HG03460 (cell line): Measurements from ENCODE around the gene RNF208.
"Not testable (repeated sequence)": the region's sequence is repeated elsewhere in the genome, so short reads cannot be mapped to it uniquely, and the experiment has no call there.

ENCODE experiments used
- ATAC-seq: cut with Tn5 transposase; IDR thresholded peaks from one replicate; pipeline ENCODE4 v1.9.1; 2021; ENCODE audit not compliant: unreplicated experiment

The RNF208 gene

GRCh38 chr9:137240318-137240840 lies 18.3 kb upstream of the RNF208 start:
- peak; percentile 23 for ATAC-seq

DNA sequence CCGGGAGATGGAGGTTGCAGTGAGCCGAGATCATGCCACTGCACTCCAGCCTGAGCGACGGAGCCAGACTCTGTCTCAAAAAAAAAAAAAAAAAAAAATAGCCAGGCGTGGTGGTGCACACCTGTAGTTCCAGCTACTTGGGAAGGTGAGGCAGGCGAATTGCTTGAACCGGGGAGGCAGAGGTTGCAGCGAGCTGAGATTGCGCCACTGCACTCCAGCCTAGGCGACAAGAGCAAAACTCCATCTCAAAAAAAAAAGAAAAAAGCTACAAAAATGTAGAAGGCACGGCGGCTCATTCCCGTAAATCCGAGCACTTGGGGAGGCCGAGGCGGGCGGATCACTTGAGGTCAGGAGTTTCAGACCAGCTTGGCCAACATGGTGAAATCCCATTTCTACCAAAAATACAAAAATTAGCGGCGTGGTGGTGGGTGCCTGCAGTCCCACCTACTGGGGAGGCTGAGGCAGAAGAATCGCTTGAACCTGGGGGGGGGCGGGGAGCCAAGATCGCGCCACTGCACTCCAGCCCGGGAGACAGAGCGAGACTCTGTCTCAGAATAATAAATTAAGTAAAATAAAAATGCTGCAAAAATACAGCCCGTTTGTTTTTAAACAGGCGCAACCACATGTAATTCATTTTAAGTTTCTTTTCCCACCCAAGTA lies 17.6 kb upstream of the RNF208 start:
- not testable (repeated sequence) for ATAC-seq

DNA sequence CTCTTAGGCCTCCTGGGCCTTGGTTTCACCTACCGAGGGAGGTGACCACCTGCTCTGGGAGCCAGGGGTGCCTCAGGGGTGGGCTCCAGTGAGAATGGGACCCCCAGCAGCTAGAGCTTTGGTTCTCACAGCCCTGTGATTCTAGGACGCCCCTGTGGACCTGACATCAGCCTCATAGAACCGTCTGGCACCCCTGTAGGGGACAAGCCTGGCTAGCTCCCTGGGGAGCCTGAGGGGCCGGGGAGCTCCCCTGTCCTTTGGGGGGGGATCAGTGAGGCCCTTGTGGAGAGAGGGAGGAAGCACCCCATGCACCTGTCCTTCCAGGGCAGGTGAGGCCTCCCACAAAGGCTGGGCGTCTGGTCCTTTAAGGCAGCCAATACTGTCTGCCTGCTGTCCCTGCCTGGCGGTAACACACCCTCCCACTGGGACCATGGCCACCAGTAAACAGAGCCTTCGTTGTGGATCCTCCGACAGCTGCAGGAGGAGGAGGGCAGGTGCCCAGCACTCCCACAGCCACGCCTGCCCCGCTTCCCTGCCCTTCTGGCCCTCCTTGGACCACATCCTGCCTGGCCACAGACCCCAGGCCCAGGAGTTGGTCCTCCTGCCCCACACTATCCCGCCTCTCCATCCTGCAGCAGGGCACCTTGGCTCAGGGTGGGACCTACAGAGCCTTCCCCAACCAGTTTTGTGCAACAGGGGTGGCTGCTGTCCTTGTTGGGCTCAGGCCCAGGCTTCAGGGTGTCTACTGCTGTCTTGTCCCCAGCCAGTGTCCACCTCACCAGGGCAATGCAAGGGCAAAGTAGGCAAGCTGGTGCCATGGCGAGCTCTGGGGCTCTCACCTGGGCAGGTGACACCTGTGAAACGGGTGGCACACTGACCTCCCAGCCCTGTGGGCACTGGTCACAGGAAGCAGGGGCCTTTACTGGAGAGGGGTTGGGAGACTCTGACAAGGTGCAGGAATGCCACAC lies 16.0 kb upstream of the RNF208 start:
- no peak for ATAC-seq

- ATAC-seq: no peak
Observed at GRCh38 chr9:137236936-137237421, 14.9 kb upstream of the RNF208 start.

DNA sequence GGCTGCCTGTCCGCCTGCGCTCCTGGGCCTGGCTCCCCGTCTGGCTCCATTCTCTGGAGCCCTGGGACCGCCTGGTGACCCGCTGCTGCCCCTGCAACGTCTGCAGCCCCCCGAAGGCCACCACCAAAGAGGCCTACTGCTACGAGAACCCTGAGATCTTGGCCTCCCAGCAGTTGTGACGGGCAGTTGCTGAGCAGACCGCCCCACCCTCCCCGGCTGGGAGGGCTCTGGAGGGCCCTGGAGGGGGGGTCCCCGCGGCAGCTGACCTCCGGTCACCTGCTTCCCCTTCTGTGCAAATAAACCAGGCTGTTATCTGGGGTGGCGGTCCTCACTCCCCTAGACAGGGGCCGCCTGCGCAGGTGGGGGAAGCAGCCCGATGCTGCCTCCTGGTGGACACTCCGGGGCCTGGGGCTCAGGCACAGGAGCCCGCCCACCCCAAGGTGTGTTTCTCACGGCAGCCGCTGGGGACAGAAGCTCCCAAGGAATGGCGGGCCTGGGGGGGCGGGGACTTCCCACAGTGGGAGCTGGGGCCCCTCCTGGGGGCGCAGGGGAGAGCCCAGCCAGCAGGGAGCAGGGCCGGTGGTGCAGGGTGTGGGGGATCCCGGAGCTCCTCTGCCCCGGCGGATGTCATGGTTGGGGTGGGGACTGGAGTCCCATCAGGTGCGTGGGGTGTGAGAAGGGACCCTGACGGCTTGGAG lies 14.3 kb upstream of the RNF208 start:
- no peak for ATAC-seq

GRCh38 chr9:137235424-137236237 lies 13.6 kb upstream of the RNF208 start:
- no peak for ATAC-seq

GRCh38 chr9:137234758-137235423 lies 12.9 kb upstream of the RNF208 start:
- no peak for ATAC-seq

- ATAC-seq: no peak
Observed at GRCh38 chr9:137234055-137234697, 12.1 kb upstream of the RNF208 start.

DNA sequence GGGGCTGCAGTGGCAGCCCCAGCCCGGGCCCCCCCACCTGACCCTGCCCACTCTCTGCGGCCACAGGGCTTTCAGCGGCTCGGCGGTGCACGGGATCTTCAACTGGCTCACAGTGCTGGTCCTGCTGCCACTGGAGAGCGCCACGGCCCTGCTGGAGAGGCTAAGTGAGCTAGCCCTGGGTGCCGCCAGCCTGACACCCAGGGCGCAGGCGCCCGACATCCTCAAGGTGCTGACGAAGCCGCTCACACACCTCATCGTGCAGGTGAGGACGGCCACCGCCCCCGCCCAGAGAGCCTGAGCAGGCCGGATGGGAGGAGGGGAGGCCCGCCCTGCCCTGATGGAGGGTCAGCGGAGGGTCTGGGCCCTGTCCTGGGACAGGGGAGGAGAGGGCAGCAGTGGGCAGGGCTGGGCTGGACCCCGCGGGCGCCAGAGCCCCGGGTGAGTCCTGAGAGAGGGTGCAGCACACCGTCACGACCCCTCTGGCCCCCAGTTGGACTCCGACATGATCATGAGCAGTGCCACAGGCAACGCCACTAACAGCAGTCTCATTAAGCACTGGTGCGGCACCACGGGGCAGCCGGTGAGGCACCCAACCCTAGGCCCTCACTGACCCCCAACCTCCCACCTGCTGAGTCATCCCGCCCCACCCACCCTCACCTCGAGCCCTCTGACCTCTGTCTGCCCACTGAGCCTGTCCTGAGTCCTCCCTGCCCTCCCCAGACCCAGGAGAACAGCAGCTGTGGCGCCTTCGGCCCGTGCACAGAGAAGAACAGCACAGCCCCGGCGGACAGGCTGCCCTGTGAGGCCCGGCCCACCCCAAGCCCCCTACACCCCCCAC lies 11.3 kb upstream of the RNF208 start:
- no peak for ATAC-seq

- ATAC-seq: no peak
Observed at GRCh38 chr9:137232510-137232909, 10.5 kb upstream of the RNF208 start.

- no peak for ATAC-seq
Observed at GRCh38 chr9:137232101-137232500, 10.1 kb upstream of the RNF208 start.

DNA sequence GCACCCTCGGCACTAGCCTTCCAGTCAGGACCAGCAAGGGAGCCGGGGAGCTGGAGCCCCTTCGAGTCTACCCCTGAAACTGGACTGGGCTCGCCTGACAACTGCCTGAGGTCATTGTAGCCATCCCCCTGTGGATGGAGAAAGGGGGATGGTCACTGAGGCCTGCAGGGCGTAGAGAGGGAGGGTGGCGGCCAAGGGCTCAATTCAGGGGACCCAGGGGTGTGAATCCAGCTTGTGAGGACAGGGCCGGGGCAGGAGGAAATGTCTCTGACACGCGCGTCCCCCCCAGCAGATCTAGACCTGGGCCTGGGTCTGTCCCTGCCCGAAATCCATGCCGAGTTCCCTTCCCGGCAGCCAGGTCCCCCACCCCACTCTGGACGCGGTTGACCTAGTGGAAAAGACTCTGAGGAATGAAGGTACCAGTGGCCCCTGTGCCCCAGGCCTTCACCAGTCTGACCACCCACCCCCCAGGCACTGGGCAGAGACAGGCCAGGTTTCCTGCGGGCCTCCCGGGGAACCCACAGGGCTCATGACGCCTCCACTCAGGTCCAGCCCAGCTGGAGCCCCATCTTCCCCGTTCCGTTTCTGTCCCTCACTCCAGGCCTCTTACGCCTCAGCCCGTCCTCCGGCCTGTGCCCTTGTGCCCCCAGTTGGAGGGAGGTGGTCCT lies 9.5 kb upstream of the RNF208 start:
- ATAC-seq: no peak

DNA sequence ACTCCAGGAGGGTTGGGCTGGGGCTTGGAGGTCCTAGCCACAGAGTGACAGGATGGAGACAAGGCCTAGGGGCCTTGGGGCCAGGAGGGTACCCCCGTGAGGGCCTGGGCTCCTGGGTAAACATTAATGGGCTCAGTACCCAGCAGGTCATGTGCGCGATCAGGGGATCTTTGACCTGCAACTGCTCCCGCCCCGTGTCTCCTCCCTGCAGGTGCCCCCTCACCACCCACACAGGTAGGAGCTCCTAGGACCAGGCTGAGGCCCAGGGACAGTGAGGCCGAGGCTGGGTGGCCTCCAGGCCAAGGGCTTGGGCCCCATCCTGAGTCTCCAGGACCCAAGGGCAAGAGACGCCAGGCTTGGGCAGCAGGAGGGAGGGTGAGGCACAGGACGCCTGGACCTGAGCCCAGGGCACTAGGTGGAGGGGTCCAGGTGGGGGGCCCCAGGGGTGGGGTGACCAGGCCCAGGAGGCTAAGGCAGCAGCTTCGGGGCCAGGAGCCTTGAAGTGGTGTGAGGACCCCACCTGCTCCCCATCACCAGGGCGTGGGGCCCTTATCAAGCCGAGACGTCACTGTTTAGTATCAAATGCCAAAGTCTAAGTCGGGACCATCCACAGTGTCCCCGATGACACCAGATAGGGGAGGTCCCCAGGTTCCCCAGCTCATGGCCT lies 8.8 kb upstream of the RNF208 start, which contains the start of gene SLC34A3:
SLC34A3 (plus strand) TSS at position 197 of the 667 bp plus-strand sequence. CDS start 802 bp downstream, outside the sequence.
- ATAC-seq: no peak

GRCh38 chr9:137229903-137230704 lies 8.1 kb upstream of the RNF208 start:
- no peak for ATAC-seq

DNA sequence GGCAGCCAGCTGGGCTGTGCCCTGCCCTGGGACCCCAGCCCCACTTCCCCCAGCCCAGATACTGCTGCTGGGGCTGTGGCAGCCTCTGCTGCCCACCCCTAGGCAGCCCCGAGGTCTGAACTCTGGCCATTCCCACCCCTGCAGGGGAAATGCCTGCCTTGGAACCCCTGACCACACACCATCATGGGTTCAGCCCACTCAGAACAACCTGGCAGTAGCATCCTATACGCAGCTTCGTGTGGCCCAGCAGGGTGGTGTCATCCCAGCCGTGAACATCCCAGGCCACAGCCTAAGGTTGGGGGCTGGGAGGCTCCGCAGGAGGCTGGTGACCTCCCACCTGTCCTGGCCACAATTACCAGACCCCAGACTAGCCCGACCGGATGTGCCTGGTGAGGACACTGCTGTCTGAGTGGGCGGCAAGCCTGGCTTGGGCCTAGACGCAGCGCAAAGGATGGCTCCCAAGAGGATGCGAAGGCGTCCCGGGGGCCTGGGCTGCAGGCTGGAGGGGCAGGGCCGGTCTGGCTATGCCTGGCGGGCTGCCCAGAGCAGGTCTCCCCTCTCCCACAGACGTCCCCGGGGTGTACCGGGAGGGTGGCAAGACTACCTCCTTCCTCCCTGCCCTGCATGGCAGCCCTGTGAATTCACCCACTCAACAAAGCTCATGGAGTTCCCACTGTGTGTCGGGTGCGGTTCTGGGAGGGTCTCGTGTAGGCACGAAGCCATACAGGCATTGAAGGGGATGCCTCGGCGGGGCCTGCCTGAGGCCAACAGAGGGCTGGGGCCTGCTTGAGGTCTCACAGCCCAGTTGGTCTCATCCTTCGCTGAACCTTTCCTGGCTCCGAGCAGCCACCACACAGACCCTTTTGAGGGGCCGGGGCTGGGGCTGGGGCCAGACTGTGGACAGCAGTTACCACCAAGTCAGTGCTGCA lies 7.2 kb upstream of the RNF208 start:
- no peak for ATAC-seq
